Stimulated activated CD4-positive, alpha-beta T cell treated with anti-CD3 and anti-CD28 coated beads, TNF-alpha, amount 100 ng/mL, for 4 hours (primary cell): ENCODE data around the gene NEGR1.

Experiments used
- DNase-seq, 3 experiments: peaks; one replicate each; pipeline ENCODE4 v3.0.0-alpha.2; 2020; ENCODE audit warnings: low read depth in 3 of 3

The NEGR1 gene

DNA sequence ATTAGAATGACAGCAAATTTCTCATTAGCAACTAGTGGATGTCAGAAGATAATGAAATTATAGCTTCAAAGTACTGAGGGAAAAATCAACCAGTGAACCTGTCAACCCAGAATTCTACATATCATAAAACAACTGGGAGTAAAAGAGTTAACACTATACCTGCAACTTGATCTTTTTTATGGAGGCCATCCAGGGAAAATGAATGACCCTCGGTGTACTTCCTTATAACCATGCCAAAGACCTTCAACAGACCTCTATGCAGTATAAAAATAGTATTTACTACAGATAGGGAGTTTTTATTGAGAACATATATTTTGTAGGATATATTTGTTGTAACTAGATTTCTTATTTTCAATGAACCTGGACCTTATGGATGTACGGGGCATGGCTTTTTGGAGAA is 809.0 kb downstream of the NEGR1 start:
- no peak for DNase-seq

GRCh38 chr1:71465093-71465492 is 817.2 kb downstream of the NEGR1 start:
- no peak for DNase-seq

- no peak for DNase-seq
Observed at GRCh38 chr1:71464016-71464415, 818.3 kb downstream of the NEGR1 start.

DNA sequence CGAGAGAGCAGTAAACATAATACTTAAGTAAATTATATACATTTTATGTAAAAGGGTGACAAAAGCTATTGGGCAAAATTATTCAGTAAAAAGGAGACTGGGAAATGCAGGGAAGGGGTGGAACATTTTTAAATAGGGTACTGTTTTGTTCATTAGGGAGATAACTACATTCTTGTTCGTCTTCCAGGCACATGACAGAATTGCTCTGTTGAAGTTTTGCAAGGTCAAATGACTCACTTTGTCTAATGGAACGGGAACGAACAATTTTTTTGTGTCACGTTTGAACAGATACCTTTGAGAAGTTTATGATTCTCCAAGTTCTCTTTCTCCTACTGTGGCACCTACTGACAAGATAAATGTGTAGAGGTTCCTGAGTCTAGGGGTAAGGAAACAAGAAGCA is 819.2 kb downstream of the NEGR1 start:
- DNase-seq = no peak

DNA sequence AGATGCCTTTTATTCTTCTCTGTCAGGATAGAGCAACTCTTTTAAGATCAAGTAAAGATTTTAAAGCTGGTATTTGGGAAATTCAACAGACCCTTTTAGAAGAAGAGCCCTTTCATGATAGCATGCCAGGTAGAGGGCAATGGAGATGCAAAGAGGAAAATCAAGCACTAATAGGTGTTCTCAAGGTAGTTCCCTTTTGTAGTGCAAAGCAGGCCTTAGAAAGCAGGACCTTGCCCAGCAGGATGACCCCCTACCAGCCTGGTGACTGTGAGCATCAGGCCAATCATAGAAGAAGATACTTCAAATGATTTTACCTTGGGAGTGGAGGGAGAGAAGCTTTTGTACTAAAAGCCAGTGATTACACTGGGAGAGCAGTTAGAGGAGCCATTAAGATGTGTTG is 820.1 kb downstream of the NEGR1 start:
- DNase-seq = no peak

DNA sequence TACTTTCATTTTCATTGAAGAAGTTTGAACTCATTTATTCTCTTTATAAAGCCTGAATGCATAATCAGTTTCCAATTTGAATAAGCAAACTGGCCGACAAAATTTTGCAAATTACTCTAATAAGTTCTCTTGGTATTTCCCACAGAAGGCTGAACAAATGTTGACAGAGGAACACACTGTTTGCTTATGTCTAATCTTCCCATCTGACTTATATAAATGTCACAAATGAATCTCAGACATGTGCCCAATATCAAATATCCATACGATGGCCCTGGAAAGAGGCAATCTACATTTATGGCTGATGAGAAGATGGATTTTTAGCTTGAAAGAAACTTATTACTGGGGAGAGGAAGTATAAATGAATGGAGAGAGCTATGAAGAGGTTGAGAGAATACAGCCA is 820.9 kb downstream of the NEGR1 start:
- DNase-seq = no peak

DNA sequence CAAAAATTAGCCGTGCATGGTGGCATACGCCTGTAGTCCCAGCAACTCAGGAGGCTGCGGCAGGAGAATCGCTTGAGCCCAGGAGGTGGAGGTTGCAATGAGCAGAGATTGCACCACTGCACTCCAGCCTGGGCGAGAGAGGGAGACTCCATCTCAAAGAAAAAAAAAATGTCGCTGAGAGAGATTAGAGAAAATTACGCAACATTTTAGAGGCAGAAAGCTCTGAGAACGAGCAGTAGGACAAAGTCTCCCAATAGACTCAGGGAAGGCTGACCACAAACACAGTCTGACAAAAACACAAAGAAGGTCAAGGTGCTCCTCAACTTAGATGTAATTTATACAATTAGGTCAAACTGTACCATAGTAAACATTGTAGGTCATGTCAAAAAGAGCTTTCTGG is 833.9 kb downstream of the NEGR1 start:
- DNase-seq = no peak

DNA sequence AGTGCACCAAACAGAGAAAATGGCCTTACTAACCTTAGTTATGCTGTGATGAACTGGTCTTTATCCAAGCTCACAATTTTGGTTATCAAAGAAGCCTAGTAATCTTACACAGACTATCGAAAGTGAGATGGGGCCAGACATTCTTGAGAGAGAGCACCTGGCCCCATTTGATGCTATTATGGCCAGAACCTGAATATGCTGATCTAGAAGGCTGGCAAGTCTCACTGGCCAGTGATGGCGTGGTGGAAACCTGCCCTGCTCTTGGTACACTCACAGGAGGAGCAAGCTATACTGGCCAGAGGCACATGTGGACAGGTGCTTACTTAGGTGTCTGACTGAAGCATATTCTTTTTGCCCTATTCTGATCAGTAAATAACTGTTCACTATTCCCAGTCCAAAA is 843.7 kb downstream of the NEGR1 start:
- no peak for DNase-seq

DNA sequence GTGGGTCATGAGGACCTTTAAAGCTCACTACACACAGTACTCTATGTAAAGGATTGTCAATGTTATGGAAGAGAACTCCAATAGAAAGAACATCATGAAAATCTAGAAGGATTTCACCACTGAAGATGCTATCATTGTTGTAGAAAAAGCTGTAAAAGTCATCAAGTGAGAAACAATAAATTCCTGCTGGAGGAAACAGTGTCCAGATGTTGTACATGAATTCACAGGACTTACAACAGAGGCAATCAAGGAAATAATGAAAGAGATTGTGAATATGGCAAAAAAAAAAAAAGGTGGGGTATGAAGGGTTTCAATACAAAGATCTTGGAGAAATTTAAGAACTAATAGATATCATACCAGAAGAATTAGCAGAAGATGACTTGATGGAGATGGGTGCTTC is 846.4 kb downstream of the NEGR1 start:
- DNase-seq = no peak

- no peak for DNase-seq
Observed at GRCh38 chr1:71434240-71434639, 848.1 kb downstream of the NEGR1 start.

DNA sequence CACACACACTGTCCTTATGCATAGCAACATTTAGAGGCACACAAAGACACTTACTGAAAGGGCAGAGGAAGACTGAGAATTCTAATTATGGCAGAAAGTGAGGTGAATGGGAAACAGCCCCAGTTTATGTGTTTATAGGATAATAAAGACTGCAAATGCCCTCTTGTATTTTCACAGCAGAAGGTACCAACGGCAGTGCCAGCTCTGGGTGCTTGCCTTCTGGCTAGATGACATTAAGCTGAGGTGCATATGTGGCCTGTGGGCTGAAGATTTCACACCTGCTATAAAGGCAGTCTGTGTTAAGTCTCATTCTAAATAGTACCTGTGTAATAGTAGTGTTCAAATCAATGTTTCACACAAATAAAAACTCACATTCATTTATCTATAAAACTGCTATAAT is 854.3 kb downstream of the NEGR1 start:
- DNase-seq = no peak

DNA sequence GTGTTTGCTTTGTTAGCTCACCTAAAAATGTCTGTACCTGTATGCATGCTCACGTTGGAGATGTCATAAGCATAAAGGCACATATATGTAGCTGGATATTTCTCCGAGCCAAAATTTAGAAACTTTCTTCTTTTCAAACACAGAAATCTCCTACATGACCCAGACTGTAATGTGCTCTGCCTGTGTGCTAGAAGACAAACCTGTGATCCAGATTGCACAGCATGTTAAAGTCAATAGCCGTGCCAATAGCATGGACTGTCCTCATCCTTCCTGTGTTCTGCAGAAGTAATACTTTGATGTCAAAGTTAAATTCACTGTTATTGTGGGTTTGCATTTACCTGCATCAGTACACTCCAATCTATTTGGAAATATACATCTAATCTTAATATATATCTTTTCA is 855.3 kb downstream of the NEGR1 start:
- DNase-seq = no peak

- DNase-seq = no peak
Observed at GRCh38 chr1:71424536-71424935, 857.8 kb downstream of the NEGR1 start.

GRCh38 chr1:71422221-71422620 is 860.1 kb downstream of the NEGR1 start:
- no peak for DNase-seq

GRCh38 chr1:71417421-71417820 is 864.9 kb downstream of the NEGR1 start:
- DNase-seq = no peak

DNA sequence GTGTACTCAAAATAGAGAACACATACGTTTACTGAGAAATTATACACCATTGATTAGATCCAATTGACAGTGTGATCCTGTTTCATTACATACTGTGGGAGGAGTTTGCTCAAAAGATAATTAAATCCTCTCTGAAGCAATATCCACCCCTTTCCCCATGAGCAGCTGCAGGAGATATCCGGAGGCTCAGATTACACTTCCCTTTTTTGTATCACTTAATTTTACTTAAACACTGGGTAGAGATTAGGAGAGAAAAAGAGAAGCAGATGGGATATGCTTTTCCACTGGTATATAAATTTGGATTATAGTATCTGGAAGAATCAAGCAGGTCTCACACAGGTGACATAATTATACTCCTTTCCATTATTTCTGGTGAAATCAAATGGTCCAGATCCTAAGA is 868.2 kb downstream of the NEGR1 start:
- no peak for DNase-seq

GRCh38 chr1:71413441-71414175 is 868.7 kb downstream of the NEGR1 start:
- no peak for DNase-seq

DNA sequence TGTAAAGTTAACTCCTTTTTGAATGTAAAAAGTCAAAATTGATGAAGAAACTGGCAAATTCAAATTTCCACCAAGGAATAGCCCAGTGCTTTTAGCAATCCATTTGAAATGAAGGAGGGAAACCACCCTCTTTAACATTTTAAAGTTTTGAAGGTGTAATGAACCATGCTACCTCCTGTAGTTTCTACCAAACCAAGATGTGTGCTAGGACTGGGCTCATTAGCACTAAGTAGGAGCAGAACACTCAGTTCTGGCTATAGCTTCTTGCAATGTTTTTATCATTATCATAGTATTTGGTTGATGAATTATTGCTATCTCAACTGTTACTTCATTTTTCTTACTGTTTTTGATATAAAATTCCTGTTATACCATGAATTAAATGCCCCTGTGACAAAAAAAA is 882.3 kb downstream of the NEGR1 start:
- no peak for DNase-seq

- no peak for DNase-seq
Observed at GRCh38 chr1:71399594-71399993, 882.7 kb downstream of the NEGR1 start.

- no peak for DNase-seq
Observed at GRCh38 chr1:71393301-71393700, 889.0 kb downstream of the NEGR1 start.

DNA sequence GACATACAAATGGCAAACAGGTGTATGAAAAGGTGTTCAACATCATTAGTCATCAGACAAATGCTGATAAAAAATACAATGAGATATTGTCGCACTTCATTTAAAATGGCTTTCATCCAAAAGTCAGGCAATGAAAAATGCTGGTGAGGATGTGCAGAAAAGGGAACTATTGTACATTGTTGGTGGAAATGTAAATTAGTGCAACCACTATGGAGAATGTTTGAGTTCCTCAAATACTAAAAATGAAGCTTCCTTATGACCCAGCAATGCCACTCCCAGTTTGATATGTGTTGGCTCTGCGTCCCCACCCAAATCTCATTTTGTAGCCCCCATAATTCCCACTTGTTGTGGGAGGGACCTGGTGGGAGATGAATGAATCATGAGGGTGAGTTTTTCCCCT is 891.8 kb downstream of the NEGR1 start:
- no peak for DNase-seq

- no peak for DNase-seq
Observed at GRCh38 chr1:71377886-71378285, 904.5 kb downstream of the NEGR1 start.

- no peak for DNase-seq
Observed at GRCh38 chr1:71372496-71372895, 909.8 kb downstream of the NEGR1 start.

GRCh38 chr1:71371581-71371980 is 910.8 kb downstream of the NEGR1 start:
- DNase-seq = no peak
